ENCODE measurements around the gene NRAS.

The NRAS gene

GRCh38 chr1:114716304-114717170 is at the start of gene NRAS (continued):
- TF ChIP-seq IKZF3 (tag by site-specific recombination; IDR thresholded peaks at IDR 0.05) (no peak), KLF10 (tag by site-specific recombination; IDR thresholded peaks at IDR 0.05) (peak; percentile 52; the same call in 1 of the 2 replicates), ZSCAN4 (tag by site-specific recombination; IDR thresholded peaks at IDR 0.05) (no peak), ZNF138 (tag by site-specific recombination; IDR thresholded peaks at IDR 0.05; ENCODE audit: borderline replicate concordance) (no peak), ZIC2 (tag by site-specific recombination; IDR thresholded peaks at IDR 0.05) (no peak), ZNF518A (tag by site-specific recombination; conservative IDR thresholded peaks at IDR 0.05; ENCODE audit: low read depth) (0 out of 2 replicates have a peak, but pooled peaks have one; percentile 44), ZNF391 (tag by site-specific recombination; IDR thresholded peaks at IDR 0.05; ENCODE audit: borderline replicate concordance, low read depth) (0 out of 2 replicates have a peak, but pooled peaks have one; percentile 5), BCL6B (tag by site-specific recombination; IDR thresholded peaks at IDR 0.05) (no peak), ZFP3 (tag by site-specific recombination; IDR thresholded peaks at IDR 0.05; ENCODE audit: low read depth) (no peak), ZNF514 (tag by site-specific recombination; IDR thresholded peaks at IDR 0.05) (no peak), ZNF629 (tag by site-specific recombination; IDR thresholded peaks at IDR 0.05) (peak; percentile 86), ZNF785 (tag by site-specific recombination; IDR thresholded peaks at IDR 0.05) (no peak), KLF1 (tag by site-specific recombination; IDR thresholded peaks at IDR 0.05) (peak; percentile 91), ZNF266 (tag by site-specific recombination; IDR thresholded peaks at IDR 0.05; ENCODE audit: low read depth) (no peak), ZNF488 (tag by site-specific recombination; IDR thresholded peaks at IDR 0.05) (no peak), ZNF2 (tag by site-specific recombination; IDR thresholded peaks at IDR 0.05) (0 out of 2 replicates have a peak, but pooled peaks have one; percentile 30), ATF2 (tag by site-specific recombination; IDR thresholded peaks at IDR 0.05; ENCODE audit: low read depth) (no peak), KLF16 (tag by site-specific recombination; IDR thresholded peaks at IDR 0.05) (peak; percentile 70), ZNF239 (tag by site-specific recombination; IDR thresholded peaks at IDR 0.05) (no peak), ZNF398 (tag by site-specific recombination; IDR thresholded peaks at IDR 0.05) (no peak), ZNF148 (tag by site-specific recombination; IDR thresholded peaks at IDR 0.05; ENCODE audit: borderline replicate concordance) (no peak), GFI1B (tag by site-specific recombination; IDR thresholded peaks at IDR 0.05) (no peak), YY1 (tag by site-specific recombination; IDR thresholded peaks at IDR 0.05) (0 out of 2 replicates have a peak, but pooled peaks have one; percentile 55), ZNF792 (tag by site-specific recombination; IDR thresholded peaks at IDR 0.05) (no peak)
